NCI-H2227 (cell line): ENCODE data around the gene PRPF31.
A peak's percentile ranks its signal among the peaks of the same experiment; 100 is the strongest.

ENCODE experiments used
- DNase-seq: peaks from one replicate; lab custom pipeline; 2025; ENCODE audit not compliant: unreplicated experiment; lab: John Stamatoyannopoulos, UW

PRPF31 gene

DNA sequence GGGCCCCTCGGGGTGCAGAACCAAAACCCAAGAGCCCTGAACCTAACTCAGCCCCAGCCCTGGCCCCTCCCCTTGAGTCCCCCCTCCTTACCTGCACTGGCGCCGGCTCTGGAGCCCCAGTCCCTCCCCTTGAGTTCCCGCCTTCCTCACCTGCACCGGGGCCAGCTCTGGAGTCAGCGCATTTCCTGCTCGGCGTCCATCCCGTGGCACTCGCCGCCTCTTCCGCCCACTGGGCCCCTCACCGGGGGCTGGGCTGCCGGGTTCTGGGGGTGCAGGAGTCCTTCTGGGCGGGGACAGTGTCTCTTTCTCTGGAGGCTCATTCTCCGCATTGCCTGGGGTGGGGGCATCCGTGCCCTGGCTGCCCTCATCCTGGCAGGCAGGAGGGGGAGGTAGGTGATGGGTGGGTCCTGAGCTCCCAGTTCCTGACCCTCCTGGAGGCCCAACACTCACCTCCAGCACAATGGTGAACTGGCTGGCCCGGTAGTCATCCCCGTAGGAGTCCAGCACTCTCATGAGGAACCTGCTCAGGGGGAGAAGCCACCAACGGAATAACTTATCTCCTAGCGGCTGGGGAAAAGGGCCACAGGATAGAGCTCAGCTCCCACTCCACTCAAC, 7.6 kb upstream of the PRPF31 start:
- no peak for DNase-seq

DNA sequence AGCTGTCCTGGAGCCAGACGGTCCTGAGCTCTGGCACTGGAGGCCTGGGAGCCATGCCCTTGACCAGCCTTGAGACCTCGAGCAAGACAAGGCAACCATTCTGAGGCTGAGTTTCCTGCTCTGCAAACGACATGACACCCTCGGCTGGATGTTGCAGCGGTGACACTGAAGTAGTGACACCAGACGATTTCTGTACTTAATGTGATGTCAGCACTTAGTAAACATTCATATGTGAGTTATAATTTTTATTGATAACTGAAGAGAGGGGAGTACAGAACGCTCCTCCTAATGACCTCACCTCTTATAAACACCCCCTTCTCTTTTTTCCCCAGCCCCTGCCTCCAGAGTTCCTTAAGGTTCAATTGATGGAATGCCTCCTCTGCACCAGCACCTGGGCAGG, 7.1 kb upstream of the PRPF31 start:
- no peak for DNase-seq

DNA sequence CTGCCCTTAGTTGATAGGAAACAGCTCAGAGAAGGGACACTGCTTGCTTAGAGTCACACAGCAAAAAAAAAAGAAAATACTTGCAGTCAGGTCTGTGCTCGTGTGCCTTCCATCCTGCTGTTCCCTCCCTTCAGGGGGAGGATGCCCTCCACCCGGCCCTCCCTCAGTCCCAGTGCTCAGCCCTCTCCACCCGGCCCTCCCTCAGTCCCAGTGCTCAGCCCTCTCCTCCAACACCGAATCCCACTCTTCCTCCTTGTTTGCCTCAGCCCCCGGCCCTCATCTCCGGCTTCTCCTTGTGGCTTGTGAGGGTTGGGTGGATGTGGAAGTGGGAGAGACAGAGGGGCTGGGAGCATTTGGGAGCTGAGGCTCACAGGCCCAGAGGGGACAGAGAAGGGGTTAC, 5.9 kb upstream of the PRPF31 start:
- no peak for DNase-seq

DNA sequence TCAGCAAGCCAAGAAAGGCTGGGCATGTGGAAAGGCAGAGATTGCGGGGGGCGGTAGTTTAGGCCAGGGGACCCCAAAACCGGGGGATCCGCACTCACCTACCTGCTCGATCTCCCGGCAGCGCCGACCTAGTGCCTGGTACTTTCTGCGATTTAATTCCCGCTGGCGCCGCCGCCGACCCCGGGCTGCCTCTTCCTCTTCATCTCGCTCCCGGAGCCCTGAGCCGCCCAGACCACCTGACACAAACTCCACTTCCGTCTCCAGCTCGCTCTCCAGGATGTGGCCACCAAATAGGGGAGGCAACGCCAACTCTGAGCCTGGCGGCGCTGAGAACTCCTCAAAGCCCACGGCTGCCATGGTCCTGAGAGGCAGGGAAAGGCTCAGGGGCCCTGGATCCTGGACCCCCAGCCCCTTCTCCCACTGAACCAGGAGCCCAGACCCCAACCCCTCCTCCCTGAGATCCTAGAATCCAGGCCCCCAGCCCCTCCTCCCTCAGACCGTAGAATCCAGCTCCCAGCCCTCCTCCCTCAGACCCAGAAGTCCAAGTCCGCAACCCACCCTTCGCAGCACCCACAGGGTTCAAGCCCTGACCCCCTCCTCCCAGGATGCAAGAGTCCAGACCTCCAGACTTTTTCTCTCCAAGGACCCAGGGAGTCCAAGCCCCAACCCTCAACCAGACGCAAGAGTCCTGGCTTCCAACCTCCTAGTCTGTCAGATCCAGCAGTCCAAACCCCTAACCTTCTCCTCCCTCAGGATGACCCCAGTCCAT, 1.0 kb upstream of the PRPF31 start:
- DNase-seq = peak; percentile 79

DNA sequence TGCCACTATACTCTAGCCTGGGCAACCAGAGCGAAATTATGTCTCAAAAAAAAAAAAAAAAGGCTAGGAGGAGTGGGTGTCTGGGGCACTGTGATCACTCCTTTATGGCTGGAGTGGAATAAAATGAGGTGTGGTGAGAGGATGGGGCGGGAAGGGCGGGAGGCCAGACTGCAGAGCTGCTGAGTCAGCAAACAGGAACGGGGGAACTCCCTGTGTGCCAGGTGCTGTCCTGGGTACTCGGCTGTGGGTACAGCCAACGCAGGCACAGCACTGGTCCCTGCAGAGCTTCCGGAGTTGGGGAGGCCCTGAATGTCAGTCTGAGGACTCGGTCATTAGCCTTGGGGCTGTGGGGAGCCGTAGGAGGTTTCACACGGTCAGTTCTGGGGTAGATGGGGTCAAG, 5.7 kb downstream of the PRPF31 start:
- no peak for DNase-seq

DNA sequence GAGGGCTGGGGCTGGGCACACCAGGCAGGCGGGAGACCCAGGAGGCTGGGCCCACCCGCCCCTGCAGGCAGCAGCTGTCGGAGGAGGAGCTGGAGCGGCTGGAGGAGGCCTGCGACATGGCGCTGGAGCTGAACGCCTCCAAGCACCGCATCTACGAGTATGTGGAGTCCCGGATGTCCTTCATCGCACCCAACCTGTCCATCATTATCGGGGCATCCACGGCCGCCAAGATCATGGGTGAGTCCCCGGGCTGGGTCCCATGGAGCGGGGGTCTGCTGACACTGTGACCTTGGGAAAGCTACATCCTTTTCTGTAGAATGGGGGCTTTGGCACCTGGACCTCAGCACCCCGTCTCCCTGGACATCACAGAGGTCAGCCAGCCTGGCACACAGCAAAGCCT, 8.1 kb downstream of the PRPF31 start:
- DNase-seq = no peak

DNA sequence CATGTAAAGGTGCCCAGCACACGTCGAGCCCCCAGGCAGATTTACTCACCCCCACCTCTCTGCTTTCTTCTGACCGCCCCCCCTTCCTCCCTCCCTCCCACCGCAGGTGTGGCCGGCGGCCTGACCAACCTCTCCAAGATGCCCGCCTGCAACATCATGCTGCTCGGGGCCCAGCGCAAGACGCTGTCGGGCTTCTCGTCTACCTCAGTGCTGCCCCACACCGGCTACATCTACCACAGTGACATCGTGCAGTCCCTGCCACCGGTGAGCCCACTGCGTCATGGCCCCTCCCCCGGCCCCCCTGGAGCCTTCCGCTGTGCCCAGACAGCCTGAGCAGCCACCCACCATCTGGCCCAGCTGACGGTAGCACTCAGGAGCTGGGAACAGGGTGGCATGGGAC, 8.8 kb downstream of the PRPF31 start:
- no peak for DNase-seq

DNA sequence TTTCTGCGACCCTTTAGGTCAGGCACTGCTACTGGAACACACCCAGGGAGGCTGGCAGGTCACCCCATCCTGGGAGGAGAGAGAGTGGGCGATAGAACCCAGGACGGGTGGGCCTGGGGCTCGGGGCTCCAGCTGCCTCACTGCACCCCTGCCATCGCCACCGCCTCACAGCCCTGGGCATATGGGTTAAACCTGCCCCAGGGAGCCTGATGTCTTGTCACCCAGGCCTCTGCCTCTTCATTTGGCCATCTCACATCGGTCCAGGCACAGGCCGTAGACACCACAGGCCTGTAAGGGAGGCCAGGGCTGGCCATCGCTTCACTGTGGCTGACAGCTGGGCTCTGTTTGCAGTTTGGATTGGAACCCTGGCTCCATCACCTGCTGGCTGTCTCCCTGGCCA, 10.2 kb downstream of the PRPF31 start:
- DNase-seq = no peak

DNA sequence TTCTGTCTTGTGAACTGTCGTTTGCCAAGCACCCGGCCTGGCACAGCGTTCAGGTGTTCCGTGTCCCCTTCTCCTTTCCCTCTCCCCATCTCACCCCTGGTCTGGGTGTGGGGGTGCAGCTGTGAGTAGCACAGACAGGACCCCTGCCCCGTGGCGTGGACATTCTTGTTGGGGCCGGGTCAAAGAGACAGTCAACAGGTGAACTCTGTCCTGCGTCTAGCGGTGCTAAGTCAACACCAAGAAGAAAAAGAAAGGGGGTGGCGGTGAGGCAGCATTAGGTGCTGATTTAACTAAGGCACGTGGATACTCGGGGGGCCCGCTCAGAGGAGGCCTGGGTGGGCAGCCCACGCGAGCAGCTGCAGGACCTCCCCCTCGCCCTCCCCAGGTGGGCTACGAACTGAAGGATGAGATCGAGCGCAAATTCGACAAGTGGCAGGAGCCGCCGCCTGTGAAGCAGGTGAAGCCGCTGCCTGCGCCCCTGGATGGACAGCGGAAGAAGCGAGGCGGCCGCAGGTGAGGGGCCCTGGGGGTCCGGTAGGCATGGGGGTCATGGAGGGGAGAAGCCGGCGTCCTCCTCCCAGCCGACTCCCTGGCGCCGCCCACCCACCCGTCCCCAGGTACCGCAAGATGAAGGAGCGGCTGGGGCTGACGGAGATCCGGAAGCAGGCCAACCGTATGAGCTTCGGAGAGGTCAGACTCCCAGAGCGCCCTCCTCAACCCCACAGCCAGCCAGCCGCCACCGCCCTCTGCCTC, 12.3 kb downstream of the PRPF31 start:
- no peak for DNase-seq

DNA sequence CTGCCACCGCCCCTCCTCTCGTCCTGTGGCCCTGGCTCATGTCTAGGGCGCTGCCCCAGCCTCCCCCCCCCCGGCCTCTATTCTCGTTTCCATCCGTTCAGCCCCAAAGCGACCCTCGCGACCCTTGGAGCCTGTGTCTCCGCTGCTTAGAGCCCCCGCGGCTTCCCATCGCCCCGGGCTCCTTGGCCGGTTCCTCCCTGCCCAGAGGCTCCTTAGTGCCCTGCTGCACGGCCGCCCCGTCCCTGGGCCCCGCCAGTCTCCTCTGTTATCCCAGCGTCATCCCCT, 12.8 kb downstream of the PRPF31 start:
- DNase-seq = no peak

DNA sequence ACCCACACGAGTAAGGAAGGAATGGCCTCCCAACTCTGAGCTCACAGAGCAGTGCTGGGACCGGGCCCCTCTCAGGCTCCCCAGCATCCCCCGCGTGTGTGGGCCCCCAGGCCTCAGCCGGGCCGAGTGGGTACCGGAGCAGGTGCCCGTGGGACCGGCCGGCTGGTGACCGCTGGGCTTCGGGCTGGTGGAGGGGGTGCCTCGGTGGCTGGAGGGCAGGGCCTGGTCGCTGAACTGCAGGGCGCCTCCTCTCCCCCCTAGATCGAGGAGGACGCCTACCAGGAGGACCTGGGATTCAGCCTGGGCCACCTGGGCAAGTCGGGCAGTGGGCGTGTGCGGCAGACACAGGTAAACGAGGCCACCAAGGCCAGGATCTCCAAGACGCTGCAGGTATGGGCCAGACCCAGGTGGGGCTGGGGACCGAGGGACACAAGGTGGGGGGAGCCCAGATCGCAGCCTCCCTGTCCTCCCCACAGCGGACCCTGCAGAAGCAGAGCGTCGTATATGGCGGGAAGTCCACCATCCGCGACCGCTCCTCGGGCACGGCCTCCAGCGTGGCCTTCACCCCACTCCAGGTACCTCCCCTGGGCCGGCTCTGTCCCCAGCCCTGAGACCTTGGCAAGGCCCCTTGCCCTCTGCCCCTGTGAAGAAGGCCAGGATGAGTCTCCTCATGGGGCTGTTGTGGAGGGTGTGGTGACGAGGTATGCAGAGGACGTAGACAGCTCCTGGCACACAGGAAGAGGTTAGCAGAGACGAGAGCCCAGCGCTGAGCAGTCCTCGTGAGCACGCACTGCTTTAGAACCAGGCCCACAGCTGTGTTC, 13.5 kb downstream of the PRPF31 start:
- no peak for DNase-seq

DNA sequence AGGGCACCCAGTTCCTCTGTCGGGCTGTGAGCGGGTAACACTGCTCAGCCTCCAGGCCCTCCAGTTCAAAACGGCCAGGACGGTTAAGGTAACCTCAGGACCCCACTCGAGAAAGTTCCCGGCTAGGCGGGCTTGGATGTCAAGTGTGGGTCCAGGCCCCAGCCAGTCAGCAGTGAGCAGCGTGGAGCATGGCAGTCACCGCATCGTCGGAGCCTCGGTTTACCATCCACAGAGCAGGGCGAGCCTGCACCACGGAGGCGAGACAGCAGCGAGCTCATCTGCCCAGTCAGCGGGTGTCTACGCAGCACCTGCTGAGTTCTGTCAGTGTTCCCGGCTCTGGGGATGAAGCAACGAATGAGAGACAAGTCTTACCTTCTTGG, 14.1 kb downstream of the PRPF31 start:
- DNase-seq = no peak

DNA sequence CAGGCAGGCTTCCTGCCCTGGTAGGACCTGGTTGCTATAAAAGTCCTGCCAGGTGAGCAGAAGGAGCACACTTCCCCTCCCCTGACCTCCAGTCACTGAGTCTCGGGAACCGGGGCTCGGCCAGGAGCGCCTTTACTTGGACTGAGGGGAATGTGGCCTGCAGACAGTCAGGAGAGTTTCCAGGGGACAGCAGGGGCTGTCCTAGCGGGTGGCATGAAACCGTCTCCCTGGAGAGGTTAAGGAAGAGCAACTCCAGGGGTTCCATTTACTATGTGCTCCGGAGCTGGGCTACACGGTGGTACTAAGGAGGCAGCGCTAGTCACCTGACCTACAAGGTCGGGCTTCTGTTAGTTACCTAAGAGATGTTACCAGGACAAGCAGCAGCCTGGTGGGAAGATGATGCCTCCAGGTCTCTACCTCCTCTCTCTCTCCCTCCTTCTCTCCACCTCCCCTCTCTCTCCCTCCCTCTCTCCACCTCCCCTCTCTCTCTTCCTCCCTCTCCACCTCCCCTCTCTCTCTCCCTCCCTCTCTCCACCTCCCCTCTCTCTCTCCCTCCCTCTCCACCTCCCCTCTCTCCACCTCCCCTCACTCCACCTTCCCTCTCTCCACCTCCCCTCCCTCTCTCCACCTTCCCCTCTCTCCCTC, 17.9 kb downstream of the PRPF31 start:
- DNase-seq = peak; percentile 86

DNA sequence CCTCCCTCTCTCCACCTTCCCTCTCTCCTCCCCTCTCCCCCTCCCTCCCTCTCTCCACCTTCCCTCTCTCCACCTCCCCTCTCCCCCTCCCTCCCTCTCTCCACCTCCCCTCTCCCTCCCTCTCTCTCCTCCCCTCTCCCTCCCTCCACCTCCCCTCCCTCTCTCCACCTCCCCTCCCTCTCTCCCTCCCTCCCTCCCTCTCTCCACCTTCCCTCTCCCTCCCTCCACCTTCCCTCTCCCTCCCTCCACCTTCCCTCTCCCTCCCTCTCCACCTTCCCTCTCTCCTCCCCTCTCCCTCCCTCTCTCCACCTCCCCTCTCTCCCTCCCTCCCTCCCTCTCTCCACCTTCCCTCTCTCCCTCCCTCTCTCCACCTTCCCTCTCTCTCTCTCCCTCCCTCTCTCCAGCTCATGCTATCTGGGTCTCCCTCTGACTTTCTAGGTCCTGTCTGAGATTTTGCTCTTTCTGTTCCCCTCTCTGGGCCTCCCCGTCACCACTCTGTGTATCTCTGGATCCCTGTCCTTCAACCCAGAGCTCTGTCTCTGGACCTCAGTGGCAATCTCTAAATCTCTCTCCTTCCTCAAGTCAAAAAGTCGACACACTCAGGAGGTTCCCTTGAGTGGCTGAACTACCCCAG, 18.5 kb downstream of the PRPF31 start:
- DNase-seq = no peak

DNA sequence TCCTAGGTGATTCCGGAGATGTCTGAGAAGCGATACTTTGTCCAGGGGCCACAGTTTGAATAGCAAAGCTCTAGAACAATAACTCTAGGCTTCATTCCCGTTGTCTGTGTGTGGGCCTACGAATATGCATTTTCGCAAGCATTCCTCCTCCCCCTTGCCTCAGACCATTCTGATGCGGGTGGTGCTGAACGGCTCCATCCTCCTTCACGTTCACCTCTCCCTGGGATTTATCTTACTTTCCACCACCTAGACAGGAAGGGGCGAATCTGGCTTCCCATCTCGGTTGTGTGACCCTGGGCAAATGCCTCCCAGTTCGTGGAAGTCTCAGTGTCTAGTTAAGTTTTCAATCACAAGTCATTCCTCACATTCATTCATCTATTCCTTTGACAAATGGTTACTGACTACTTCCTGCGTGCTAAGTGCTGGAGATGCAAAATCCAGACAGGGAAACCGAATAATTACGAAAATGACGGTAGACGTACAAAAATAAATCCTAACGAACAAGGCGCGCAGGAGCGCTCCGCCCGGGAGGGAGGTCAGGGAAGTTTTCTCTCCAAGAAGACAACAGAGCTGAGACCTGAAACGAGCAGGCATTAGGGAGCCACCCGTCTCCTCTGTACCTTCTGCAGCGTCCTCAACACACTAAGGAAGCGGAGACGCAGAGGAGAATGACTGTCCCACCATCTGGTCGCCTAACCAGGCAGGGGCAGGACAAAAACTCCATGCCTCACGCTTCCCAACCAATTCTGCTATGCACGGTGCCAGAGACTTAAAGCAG, 20.7 kb downstream of the PRPF31 start:
- peak; percentile 76 for DNase-seq

DNA sequence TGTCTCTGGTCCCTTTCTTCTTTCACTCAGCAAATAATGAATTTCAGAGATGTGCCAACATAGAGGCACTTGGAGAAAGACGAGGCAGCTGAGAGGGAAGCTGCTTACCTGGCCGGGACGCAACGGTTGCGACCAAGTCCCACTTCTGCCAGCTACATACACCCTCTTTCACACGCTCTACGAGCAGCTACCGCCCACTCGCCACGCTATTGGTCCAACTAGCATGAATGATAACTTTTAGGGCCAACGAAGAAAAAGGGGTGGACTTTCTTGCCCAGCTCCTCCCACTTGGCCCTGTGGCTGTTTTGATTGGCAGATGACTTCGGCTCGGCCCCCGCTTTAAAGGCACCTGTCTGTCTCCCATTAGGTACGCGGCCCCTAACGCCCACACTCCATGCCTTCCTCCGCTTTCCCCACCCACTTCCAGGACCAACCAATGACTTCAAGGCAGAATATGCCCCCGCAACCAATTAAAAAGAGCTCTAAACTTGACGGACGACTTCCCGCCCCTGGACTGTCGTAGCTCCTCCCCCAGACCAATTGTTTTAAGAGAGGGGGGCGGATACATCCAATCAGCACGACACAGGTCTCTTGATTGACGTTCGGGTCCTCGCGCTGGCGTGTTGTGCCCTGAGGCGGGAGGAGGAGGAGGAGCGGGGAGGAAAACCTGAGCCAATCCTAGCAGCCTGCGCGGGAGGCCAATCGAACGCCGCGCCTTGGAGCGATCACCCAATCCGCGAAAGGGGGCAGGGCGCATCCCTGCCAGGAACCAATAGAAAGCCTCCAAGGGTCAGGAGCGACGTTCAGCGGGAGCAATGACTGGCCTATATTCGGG, 21.5 kb downstream of the PRPF31 start:
- DNase-seq = peak; percentile 100

DNA sequence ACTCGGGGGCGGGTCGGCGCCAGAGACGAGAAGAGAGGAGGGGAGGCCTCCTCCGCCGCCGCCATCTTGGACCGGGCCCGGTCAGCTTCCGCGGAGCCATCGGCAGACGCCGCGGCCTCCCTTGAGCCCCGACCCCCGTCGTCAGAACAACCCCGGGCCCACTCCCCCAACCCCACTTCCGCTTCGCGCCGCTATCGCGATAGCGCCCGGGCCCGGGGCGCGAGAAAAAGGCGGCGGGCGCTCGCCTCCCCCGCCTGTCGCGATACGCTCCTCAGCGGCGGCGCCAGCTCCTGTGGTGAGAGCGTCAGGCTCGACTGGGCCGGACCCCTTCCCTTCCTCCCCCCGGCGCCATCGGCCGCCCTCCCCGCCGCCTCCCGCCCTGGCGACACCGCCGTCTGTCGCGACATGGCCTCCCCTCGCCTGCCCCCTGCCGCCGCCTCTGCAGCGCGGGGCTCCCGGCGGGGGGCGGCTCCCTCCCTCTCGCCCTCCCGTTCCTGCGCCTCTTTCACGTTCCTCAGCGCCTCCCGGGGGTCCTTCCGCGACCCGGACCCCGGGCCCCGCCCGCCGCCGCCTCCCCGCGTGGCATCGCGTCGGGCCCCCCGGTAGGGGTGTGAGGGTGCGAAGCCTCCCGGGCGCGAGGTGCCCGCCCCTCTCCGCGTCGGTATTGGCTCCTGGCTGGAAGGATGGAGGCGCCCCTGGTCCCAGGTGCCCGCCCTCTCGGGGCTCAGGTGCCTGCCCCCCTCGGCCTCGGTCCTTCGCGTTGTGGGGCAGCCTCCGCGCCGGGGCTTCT, 22.3 kb downstream of the PRPF31 start, which contains the start of gene CNOT3:
Gene CNOT3 (plus strand): TSS at position 64 of the 790 bp plus-strand sequence. CDS start 5,217 bp downstream, outside the sequence.
- peak; percentile 67 for DNase-seq
